Measurements from ENCODE around the gene BCL11A. TPM values are rescaled to one million over a fixed set of nuclear protein-coding genes. Genes with fewer than 3 reads are reported as not detected.

Gene BCL11A
- polyA plus RNA-seq, 1 donor from 2014 or later, result 189 TPM

GRCh38 chr2:60554646-60555065 lies 1.2 kb upstream of the BCL11A start:
- no peaks in the 10 kb centered on the region for H3K27me3 Mint-ChIP-seq
- peaks cover 6% of the 10 kb centered on the region for H3K36me3 Mint-ChIP-seq
- peak overlapping the region; percentile 84 to 98 (median 94) for H3K27ac Mint-ChIP-seq
- peaks cover 5 to 7% (median 5%) of the 10 kb centered on the region in 3 donors for H3K4me1 Mint-ChIP-seq
- H3K4me3 Mint-ChIP-seq, result peak overlapping the region; percentile 85 to 99 (median 96)
- H3K9me3 Mint-ChIP-seq, result no peaks in the 10 kb centered on the region

GRCh38 chr2:60554074-60554645 lies 706 bp upstream of the BCL11A start:
- peak overlapping the region; percentile 84 to 98 (median 94) for H3K27ac Mint-ChIP-seq
- H3K4me3 Mint-ChIP-seq, result peak overlapping the region; percentile 85 to 99 (median 96)
- peaks cover 5 to 7% (median 5%) of the 10 kb centered on the region in 3 donors for H3K4me1 Mint-ChIP-seq
- H3K36me3 Mint-ChIP-seq, result peaks cover 6% of the 10 kb centered on the region
- H3K9me3 Mint-ChIP-seq, result no peaks in the 10 kb centered on the region
- H3K27me3 Mint-ChIP-seq, result no peaks in the 10 kb centered on the region

DNA sequence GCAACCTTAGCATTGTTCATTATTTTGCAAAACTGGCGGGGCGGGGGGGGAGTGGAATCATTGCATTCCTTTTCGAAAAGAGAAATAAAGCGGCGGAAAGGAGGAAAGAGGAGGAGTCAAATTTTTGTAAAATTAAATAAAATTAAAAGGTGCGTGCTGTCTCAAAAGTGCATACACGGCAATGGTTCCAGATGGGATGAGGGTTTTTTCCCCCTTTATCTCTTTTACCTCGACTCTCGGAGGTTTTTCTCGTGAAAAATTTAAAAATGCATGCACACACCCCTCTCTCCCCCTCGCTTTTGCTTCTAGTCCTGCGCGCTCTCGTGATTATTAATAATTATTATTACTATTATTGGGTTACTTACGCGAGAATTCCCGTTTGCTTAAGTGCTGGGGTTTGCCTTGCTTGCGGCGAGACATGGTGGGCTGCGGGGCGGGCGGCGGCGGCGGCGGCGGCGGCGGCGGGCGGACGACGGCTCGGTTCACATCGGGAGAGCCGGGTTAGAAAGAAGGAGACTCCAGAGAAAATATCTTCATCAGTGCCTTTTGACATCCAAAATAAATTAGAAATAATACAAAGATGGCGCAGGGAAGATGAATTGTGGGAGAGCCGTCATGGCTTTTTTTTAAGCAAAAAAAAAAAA lies 481 bp downstream of the BCL11A start:
- Mint-ChIP-seq H3K9me3 (no peaks in the 10 kb centered on the region), H3K36me3 (peaks cover 8% of the 10 kb centered on the region), H3K27ac (peak overlapping the region; percentile 84 to 98 (median 94)), H3K4me1 (peaks cover 10 to 17% (median 12%) of the 10 kb centered on the region in 3 donors), H3K27me3 (no peaks in the 10 kb centered on the region), H3K4me3 (peak overlapping the region; percentile 85 to 99 (median 96))

GRCh38 chr2:60552078-60552850 lies 1.2 kb downstream of the BCL11A start:
- H3K9me3 Mint-ChIP-seq, result no peaks in the 10 kb centered on the region
- peak overlapping the region; percentile 84 to 94 (median 93) for H3K27ac Mint-ChIP-seq
- H3K36me3 Mint-ChIP-seq, result peaks cover 8% of the 10 kb centered on the region
- H3K4me3 Mint-ChIP-seq, result peak overlapping the region; percentile 85 to 99 (median 96)
- no peaks in the 10 kb centered on the region for H3K27me3 Mint-ChIP-seq
- H3K4me1 Mint-ChIP-seq, result peaks cover 8 to 20% (median 17%) of the 10 kb centered on the region in 3 donors

- peaks cover 14 to 25% (median 22%) of the 10 kb centered on the region in 3 donors for H3K4me1 Mint-ChIP-seq
- H3K4me3 Mint-ChIP-seq, result peak overlapping the region; percentile 85 to 99 (median 97)
- H3K27me3 Mint-ChIP-seq, result no peaks in the 10 kb centered on the region
- H3K36me3 Mint-ChIP-seq, result peaks cover 8% of the 10 kb centered on the region
- H3K27ac Mint-ChIP-seq, result peak overlapping the region; percentile 84 to 94 (median 93)
- H3K9me3 Mint-ChIP-seq, result no peaks in the 10 kb centered on the region
Observed at GRCh38 chr2:60551240-60552077, 2.0 kb downstream of the BCL11A start.

DNA sequence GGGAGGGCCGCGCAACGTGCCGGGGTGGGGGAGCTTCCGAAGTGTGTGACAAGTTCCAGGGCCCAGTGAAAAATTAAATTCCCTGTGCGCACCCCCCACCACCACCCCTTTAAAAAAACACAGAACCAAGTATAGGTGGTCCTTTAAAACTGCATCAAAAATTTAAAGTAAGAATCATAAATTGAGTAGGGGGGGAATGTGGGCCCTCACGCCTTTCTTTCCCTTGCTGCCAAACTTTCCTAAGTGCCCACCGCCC lies 2.5 kb downstream of the BCL11A start:
- peak overlapping the region; percentile 85 to 99 (median 97) for H3K4me3 Mint-ChIP-seq
- H3K4me1 Mint-ChIP-seq, result peaks cover 16 to 31% (median 28%) of the 10 kb centered on the region in 3 donors
- no peaks in the 10 kb centered on the region for H3K9me3 Mint-ChIP-seq
- H3K27me3 Mint-ChIP-seq, result no peaks in the 10 kb centered on the region
- peaks cover 8% of the 10 kb centered on the region for H3K36me3 Mint-ChIP-seq
- peak overlapping the region; percentile 84 to 94 (median 92) for H3K27ac Mint-ChIP-seq

DNA sequence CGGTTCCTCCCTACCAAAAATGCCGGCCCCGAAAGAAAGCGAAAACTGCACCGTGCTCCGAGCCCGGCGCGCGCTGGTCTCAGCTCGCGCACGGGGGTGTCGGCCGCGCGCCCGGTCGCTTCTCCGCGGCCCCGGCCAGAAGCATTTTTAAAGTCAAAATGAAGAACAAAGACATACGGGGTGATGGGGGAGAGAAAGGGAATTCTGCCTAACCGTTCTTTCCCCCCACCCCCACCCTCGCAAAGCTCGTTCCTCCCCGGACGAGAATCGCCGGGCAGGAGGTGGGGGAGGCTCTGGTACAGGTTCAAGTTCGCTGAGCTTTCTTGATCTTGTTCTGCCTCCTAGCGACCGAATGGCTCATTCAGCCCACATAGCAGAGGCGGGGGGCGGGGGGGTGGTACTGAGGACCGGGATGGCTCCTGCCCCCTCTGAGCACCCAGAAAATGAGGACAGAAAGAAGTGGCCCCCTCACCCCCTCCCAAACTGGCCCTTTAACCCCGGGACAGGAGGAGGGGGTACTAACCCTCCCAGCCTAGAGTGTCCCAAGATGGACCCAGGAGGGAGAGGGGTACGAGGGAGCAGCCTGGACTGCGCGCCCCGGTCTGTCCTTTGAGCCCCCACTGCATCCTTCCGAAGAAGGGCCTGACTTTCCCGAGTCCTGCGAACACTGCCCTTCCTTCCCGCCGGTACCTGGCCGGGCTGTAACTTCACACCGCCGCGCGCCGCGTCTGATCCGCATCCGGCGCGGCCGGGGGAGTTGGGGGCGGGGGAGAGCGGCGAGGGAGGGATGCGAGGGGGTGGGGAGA lies 3.1 kb downstream of the BCL11A start:
- H3K27ac Mint-ChIP-seq, result peak overlapping the region; percentile 84 to 97 (median 94)
- peak overlapping the region; percentile 85 to 99 (median 97) for H3K4me3 Mint-ChIP-seq
- H3K4me1 Mint-ChIP-seq, result peaks cover 21 to 36% (median 33%) of the 10 kb centered on the region in 3 donors
- H3K9me3 Mint-ChIP-seq, result no peaks in the 10 kb centered on the region
- H3K27me3 Mint-ChIP-seq, result no peaks in the 10 kb centered on the region
- peaks cover 8% of the 10 kb centered on the region for H3K36me3 Mint-ChIP-seq

DNA sequence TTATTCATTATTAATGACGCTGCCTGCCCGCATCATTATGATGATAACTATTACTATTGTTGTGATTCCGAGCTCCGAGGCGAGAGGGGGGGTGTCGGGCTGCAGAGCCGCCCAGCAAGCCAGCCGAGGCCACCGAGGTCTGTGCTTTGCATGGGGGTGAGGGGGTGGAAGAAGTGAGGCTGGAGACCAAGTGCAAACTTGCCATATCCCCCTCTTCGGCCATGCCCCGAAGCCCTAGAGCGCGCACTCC lies 3.6 kb downstream of the BCL11A start:
- Mint-ChIP-seq H3K9me3 (no peaks in the 10 kb centered on the region), H3K36me3 (peaks cover 8% of the 10 kb centered on the region), H3K4me1 (peaks cover 26 to 41% (median 38%) of the 10 kb centered on the region in 3 donors), H3K27ac (peak overlapping the region; percentile 84 to 97 (median 94)), H3K4me3 (peak overlapping the region; percentile 85 to 99 (median 97)), H3K27me3 (no peaks in the 10 kb centered on the region)

- H3K27me3 Mint-ChIP-seq, result no peaks in the 10 kb centered on the region
- peaks cover 8% of the 10 kb centered on the region for H3K36me3 Mint-ChIP-seq
- no peaks in the 10 kb centered on the region for H3K9me3 Mint-ChIP-seq
- H3K4me3 Mint-ChIP-seq, result peak overlapping the region; percentile 85 to 99 (median 97)
- H3K27ac Mint-ChIP-seq, result peak overlapping the region; percentile 84 to 97 (median 94)
- peaks cover 31 to 46% (median 43%) of the 10 kb centered on the region in 3 donors for H3K4me1 Mint-ChIP-seq
Observed at GRCh38 chr2:60549238-60549927, 4.1 kb downstream of the BCL11A start.

DNA sequence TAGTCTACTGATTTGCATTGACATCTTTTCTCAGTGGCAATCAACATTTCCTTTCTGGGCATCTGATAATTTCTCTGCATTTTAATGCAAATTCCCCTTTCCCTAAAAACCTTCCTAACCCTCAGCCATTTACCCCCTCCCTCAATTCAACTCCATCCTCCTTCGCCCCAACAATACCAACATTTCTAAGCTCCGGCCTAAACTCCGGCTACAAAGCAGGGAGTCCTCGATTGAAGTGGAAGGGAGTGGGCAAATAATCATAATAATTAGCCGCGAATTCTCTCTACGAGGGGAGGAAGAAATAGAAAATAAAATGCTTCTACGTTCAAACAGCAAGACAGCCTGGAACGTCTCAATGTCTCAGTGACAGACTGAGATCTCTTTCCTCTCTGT lies 4.6 kb downstream of the BCL11A start:
- Mint-ChIP-seq H3K27me3 (no peaks in the 10 kb centered on the region), H3K36me3 (peaks cover 8% of the 10 kb centered on the region), H3K4me1 (peaks cover 36 to 51% (median 48%) of the 10 kb centered on the region in 3 donors), H3K9me3 (no peaks in the 10 kb centered on the region), H3K27ac (peak overlapping the region; percentile 75 to 97 (median 84)), H3K4me3 (peak overlapping the region; percentile 85 to 99 (median 96))

DNA sequence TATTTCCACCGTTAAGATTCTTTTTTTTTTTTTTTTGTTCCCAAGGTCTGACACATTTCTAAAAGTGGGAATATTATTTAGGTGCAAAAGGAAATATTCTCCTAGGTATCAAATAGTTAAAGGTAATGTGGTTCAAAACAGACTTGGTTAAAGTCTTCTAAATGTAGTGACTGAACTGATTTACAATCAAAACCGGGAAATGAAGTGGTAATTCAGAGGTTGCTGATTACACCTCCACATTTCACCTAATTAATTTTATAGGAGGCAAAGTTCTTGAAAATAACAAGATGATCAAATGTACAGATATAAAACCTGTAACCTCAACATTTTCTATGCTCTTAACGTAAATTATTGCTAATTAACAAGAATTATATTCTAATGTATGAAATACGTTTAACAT lies 5.1 kb downstream of the BCL11A start:
- peaks cover 8% of the 10 kb centered on the region for H3K36me3 Mint-ChIP-seq
- H3K27me3 Mint-ChIP-seq, result no peaks in the 10 kb centered on the region
- H3K27ac Mint-ChIP-seq, result peak overlapping the region; percentile 75 to 97 (median 84)
- H3K9me3 Mint-ChIP-seq, result no peaks in the 10 kb centered on the region
- H3K4me1 Mint-ChIP-seq, result peaks cover 36 to 53% (median 49%) of the 10 kb centered on the region in 3 donors
- H3K4me3 Mint-ChIP-seq, result peak overlapping the region; percentile 85 to 99 (median 96)

- Mint-ChIP-seq H3K36me3 (peaks cover 8% of the 10 kb centered on the region), H3K9me3 (no peaks in the 10 kb centered on the region), H3K27ac (peak overlapping the region; percentile 75 to 92 (median 84)), H3K4me1 (peaks cover 39 to 58% (median 53%) of the 10 kb centered on the region in 3 donors), H3K4me3 (peak overlapping the region; percentile 85 to 99 (median 96)), H3K27me3 (no peaks in the 10 kb centered on the region)
Observed at GRCh38 chr2:60547841-60548240, 5.6 kb downstream of the BCL11A start.

DNA sequence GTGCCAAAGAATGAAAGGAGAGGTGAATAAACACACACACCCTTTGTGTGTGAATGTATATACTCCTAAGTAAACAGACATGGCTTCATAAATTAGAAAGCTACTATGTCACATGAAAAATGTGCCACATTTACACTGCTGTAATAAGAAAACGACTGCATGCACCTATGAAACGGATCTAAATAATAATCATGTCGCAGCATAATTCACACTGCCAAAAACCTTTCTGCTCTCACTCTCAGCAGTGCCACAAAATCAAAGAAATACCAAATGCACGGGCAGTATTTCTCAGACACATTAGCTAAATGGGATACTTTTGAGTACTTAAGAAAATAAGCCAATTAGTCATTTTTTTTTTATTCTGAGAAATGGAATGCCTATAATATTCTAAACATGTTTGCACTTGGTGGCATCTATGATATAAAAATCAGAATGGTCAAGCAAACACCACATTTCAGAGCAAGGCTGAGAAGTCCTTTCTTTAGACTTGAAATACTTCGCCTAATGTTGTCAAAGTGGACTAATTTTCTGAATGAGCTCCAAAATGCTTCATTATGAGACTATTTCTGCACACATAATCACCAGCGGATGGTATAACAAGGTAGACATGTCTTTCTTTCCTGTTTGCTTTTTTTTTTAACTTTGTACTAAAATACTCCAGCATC lies 6.6 kb downstream of the BCL11A start:
- Mint-ChIP-seq H3K9me3 (no peaks in the 10 kb centered on the region), H3K27ac (peak overlapping the region; percentile 75 to 92 (median 84)), H3K27me3 (no peaks in the 10 kb centered on the region), H3K4me1 (peaks cover 44 to 65% (median 58%) of the 10 kb centered on the region in 3 donors), H3K4me3 (peak overlapping the region; percentile 85 to 99 (median 96)), H3K36me3 (peaks cover 8% of the 10 kb centered on the region)
